Left lung (tissue), 10 donors: ENCODE results near the gene CNPPD1. TPM values are rescaled to one million over a fixed set of nuclear protein-coding genes. Genes with fewer than 3 reads are reported as not detected.

Experiments used
- ATAC-seq: fragments of 200-7000 bp; cut with Tn5 transposase; one replicate; pipeline ENCODE4 v1.9.1; 2020; ENCODE audit warnings: moderate library complexity
- DNase-seq, 4 donors: peaks; one replicate each; pipeline ENCODE4 v3.0.0-alpha.2; 2013 to 2020
- H3K27ac ChIP-seq, 2 donors: fragments of 200-600 bp; sonication (generic) in 1 of 2; one replicate each; pipeline versions ENCODE4 v1.5.0 to v1.8.0; 2020 to 2021
- H3K27me3 ChIP-seq, 2 donors: fragments of 200-600 bp; sonication (generic) in 1 of 2; one replicate each; pipeline versions ENCODE4 v1.5.0 to v1.8.0; 2020 to 2021
- H3K36me3 ChIP-seq, 2 donors: fragments of 200-600 bp; sonication (generic) in 1 of 2; one replicate each; pipeline versions ENCODE4 v1.5.0 to v1.8.0; 2020 to 2021
- H3K4me1 ChIP-seq, 2 donors: fragments of 200-600 bp; one replicate each; pipeline ENCODE4 v1.8.0; 2021
- H3K4me3 ChIP-seq, 2 donors: fragments of 200-600 bp; sonication (generic) in 1 of 2; one replicate each; pipeline versions ENCODE4 v1.5.0 to v1.8.0; 2020 to 2021; ENCODE audit warnings: mild to moderate bottlenecking in 1 of 2
- H3K9me3 ChIP-seq, 2 donors: fragments of 200-600 bp; sonication (generic) in 1 of 2; one replicate each; pipeline versions ENCODE4 v1.5.0 to v1.8.0; 2020 to 2021
- CTCF ChIP-seq, 2 donors: fragments of 200-600 bp; sonication (generic) in 1 of 2; IDR thresholded peaks; one replicate each; pipeline versions ENCODE4 v1.5.0 to v1.8.0; 2021; ENCODE audit warnings: antibody characterized with exemption in 2 of 2
- intact Hi-C, 2 donors: fragments of 100-400 bp; cut with DNase I; formaldehyde crosslinking; loops; one replicate each; pipeline versions ENCODE4 v1.11.2 to v1.14.2; 2022
- polyA plus RNA-seq, 6 donors: library from polyadenylated mRNA; unstranded; fragments of 120-200 nt; gene quantifications; one replicate each; pipeline ENCODE4 v1.2.1, GENCODE V29; 2013; ENCODE audit not compliant: insufficient read length in 6 of 6
- total RNA-seq, 2 donors: library from RNA; stranded (reverse); fragmentation: NEBNext Ultra II Directional; extraction: Animal tissue kit (Norgen Biotek cat#: 25700); gene quantifications; one replicate each; pipeline ENCODE4 v1.2.1, GENCODE V29; 2021
- donor health status: DM: no; HTN: yes; CAD: no.
- donor health status: DM: no; HTN: no; CAD: no.

Gene CNPPD1
- total and polyA plus RNA-seq, 8 donors, result 34.6 to 68.2 (median 42.0) TPM

GRCh38 chr2:219175486-219175885, 1.2 kb downstream of the CNPPD1 start:
- ATAC-seq, result no peak
- Histone ChIP-seq H3K27ac (peak overlapping the region in 1 of 2 donors; percentile 100), H3K9me3 (no peaks in the 10 kb centered on the region), H3K27me3 (no peaks in the 10 kb centered on the region), H3K4me1 (peaks cover 18 to 54% of the 10 kb centered on the region in 2 donors), H3K36me3 (peaks cover 0 to 50% of the 10 kb centered on the region in 2 donors), H3K4me3 (peak overlapping the region in 1 of 2 donors; percentile 98)
- intact Hi-C loops, result no loop called here
- no peak for TF ChIP-seq CTCF (IDR thresholded peaks at IDR 0.05)
- no peak for DNase-seq

GRCh38 chr2:219174801-219175200, 1.9 kb downstream of the CNPPD1 start:
- no peak for TF ChIP-seq CTCF (IDR thresholded peaks at IDR 0.05)
- ATAC-seq (no peak), DNase-seq (no peak)
- no peaks in the 10 kb centered on the region for H3K27me3 ChIP-seq
- no peaks in the 10 kb centered on the region for H3K9me3 ChIP-seq
- peaks cover 18 to 48% of the 10 kb centered on the region in 2 donors for H3K4me1 ChIP-seq
- intact Hi-C loops, result loop anchor here in 1 of 2 donors (5.0 kb wide), 1 partner anchor 122 kb away; no protein-coding TSS in a partner anchor
- peaks cover 0 to 43% of the 10 kb centered on the region in 2 donors for H3K36me3 ChIP-seq
- H3K4me3 ChIP-seq, result no peak overlapping the region
- H3K27ac ChIP-seq, result no peak overlapping the region

- no peak for TF ChIP-seq CTCF (IDR thresholded peaks at IDR 0.05)
- Histone ChIP-seq H3K36me3 (peaks cover 0 to 41% of the 10 kb centered on the region in 2 donors), H3K27ac (no peak overlapping the region), H3K9me3 (no peaks in the 10 kb centered on the region), H3K4me3 (no peak overlapping the region), H3K27me3 (no peaks in the 10 kb centered on the region), H3K4me1 (peaks cover 14 to 41% of the 10 kb centered on the region in 2 donors)
- ATAC-seq (no peak), DNase-seq (no peak)
- intact Hi-C loops, result loop anchor here in 1 of 2 donors (5.0 kb wide), 1 partner anchor 123 kb away; no protein-coding TSS in a partner anchor
Observed at GRCh38 chr2:219174146-219174545, 2.6 kb downstream of the CNPPD1 start.

- no peak for ATAC-seq
- TF ChIP-seq CTCF (IDR thresholded peaks at IDR 0.05), result no peak
- H3K36me3 ChIP-seq, result peaks cover 0 to 41% of the 10 kb centered on the region in 2 donors
- DNase-seq, result no peak
- H3K4me3 ChIP-seq, result no peak overlapping the region
- no peaks in the 10 kb centered on the region for H3K9me3 ChIP-seq
- H3K27ac ChIP-seq, result no peak overlapping the region
- H3K4me1 ChIP-seq, result peaks cover 10 to 35% of the 10 kb centered on the region in 2 donors
- H3K27me3 ChIP-seq, result no peaks in the 10 kb centered on the region
- intact Hi-C loops, result loop anchor here in 1 of 2 donors (5.0 kb wide), 1 partner anchor 124 kb away; no protein-coding TSS in a partner anchor
Observed at GRCh38 chr2:219173176-219173575, 3.5 kb downstream of the CNPPD1 start.

- no peak overlapping the region for H3K27ac ChIP-seq
- DNase-seq (no peak), ATAC-seq (no peak)
- H3K4me3 ChIP-seq, result no peak overlapping the region
- H3K36me3 ChIP-seq, result peaks cover 0 to 41% of the 10 kb centered on the region in 2 donors
- H3K9me3 ChIP-seq, result no peaks in the 10 kb centered on the region
- H3K4me1 ChIP-seq, result peaks cover 10 to 35% of the 10 kb centered on the region in 2 donors
- no peaks in the 10 kb centered on the region for H3K27me3 ChIP-seq
- intact Hi-C loops, result loop anchor here in 1 of 2 donors (5.0 kb wide), 1 partner anchor 125 kb away; no protein-coding TSS in a partner anchor
- TF ChIP-seq CTCF (IDR thresholded peaks at IDR 0.05), result no peak
Observed at GRCh38 chr2:219172231-219173154, 4.2 kb downstream of the CNPPD1 start.
